Measurements from ENCODE around the gene HSPA2.
"Not testable (repeated sequence)": the region's sequence is repeated elsewhere in the genome, so short reads cannot be mapped to it uniquely, and the experiment has no call there.

The HSPA2 gene

DNA sequence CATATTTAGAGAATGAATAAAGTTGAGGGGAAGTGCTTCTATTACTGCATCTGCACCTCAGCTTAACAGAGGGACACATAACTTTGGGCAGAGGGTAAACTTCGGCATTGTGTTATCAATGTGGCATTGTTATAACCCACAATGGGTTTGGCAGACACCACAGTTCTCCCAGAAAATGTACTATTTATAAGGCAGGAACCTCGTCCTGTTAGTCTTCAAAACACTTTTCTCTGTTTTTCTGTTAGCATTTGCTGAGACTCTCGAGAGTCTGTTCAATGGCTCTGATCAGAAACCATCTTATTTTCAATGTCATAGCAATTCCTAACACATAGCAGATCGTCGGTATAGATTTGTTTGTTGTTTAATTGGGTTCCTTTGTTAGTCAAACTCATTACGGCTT, 23.2 kb downstream of the HSPA2 start:
- no peak for DNase-seq

GRCh38 chr14:64566651-64567122, 26.1 kb downstream of the HSPA2 start:
- no peak for DNase-seq

GRCh38 chr14:64569138-64569631, 28.6 kb downstream of the HSPA2 start:
- DNase-seq = no peak

DNA sequence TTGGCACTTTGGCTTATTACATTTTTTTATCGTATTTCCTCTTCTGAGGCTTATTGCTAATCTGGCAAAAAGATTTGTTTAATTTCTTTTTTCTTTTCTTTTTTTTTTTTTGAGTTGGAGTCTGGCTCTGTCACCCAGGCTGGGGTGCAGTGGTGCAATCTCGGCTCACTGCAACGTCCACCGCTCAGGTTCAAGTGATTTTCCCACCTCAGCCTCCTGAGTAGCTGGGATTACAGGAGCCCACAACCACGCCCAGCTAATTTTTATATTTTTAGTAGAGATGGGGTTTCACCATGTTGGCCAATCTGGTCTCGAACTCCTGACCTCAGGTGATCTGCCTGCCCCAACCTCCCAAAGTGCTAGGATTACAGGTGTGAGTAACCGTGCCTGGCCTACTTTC, 29.1 kb downstream of the HSPA2 start:
- DNase-seq = not testable (repeated sequence)

- DNase-seq = no peak
Measured at GRCh38 chr14:64572386-64573104, 32.0 kb downstream of the HSPA2 start.

DNA sequence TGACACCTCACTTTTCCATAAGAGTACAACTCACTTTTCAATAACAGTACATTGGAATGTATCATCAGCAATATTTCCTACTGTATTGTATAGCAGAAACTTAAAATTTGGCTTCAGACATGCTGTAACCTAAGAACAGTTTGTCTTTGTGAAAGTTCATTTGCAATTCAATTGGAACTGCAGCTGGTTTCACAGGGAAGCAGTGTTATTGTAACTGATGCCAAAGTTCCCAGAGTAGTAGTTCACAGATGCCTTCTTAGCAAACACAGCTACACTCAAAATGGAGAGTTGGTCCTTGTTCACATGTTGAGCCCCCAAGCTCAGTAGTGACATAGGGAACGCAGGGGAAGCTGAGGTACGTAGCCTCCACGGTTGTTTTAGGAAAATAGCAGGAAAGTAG, 32.6 kb downstream of the HSPA2 start:
- DNase-seq = no peak

DNA sequence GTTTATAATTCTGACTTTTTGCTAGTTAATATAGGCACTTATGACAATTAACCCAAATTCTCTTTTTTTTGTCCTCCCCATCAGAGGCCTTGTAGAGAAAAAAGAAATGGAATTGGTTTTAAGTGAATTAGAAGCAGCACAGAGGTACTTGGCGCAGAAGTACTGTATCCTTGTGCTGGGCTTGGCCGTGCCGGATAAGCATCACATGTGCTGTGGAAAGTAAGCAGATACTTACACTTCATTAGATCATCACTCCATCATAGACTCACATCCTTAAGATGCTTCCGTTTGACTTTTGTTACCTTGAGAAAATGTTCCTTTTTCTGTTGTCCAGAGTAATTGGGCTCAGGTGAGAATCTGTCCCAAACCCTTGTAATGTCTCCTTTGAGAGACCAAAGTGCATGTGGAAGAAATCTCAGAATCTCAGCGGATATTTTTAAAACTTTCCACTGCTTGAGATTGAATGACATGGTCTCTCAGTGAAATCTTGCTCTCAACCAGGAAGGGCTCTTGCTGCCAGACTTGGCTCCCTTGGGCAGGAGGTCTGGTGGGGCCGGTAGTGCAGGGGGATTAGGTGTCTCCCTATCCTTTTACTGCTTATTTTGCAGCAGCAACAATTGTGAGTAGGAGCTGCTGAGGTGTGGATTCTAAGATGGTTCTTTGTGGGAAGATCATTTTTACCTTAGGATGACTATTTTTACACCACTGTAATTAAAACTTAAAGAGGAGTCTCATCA, 34.0 kb downstream of the HSPA2 start:
- no peak for DNase-seq

GRCh38 chr14:64577211-64577610, 36.7 kb downstream of the HSPA2 start:
- DNase-seq = no peak

DNA sequence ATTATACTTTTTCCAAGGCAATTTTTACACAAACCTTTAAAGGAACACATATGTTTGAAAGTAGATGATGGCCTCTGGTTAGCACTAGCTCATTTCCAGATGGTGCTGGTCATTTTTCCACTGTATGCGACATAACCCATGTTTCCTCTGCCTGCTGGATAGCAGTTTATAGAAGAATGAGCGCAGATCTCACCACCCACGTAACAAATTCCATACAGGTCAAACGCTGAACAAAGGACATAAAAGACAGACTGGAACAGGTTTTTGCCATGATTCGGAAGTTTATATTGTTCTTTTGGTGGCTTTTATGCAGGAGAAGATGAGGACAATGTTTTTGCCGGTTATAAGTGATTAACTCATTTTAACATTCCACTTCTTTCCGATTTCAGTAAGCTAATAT, 39.9 kb downstream of the HSPA2 start:
- DNase-seq = no peak

GRCh38 chr14:64581363-64581762, 40.8 kb downstream of the HSPA2 start:
- no peak for DNase-seq

DNA sequence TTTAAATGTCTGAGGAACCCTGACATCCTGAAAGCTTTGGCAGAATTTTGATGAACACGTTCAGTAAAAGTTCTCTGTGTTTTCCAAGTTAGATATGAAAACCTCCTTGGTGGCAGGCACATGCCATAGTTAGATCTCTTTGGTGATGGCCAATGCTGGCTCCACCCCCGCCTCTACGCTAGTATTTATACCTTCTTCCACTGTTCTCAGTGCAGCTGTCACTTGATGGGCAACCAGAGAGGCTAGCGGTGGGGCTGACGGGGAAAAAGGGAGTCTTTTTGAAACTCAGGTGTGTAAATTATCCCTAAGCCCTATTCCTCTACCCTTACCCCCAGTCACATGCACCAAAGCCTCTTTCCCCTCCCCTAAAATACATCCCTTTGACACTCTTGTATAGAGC, 41.3 kb downstream of the HSPA2 start:
- DNase-seq = no peak

DNA sequence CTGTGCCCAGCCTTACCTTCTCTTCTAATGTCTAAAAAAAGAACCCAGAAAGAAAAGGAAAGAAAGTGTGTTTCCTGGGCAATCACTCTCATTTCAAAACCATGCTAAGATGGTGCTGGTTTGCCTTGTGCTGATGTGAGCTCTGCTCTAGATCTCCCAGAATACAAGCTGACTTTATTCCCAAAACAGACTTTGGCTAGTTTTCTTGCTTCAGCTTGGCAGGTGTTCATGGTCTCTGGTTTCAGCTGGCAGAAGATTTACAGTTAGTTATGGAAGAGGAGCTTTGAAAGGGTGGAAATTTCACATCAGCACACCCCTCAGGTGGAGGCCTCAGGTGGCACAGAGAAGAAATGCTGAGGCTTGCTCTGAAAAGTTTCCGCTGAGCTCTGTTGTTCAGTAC, 43.6 kb downstream of the HSPA2 start:
- DNase-seq = no peak

- no peak for DNase-seq
Measured at GRCh38 chr14:64591809-64592208, 51.3 kb downstream of the HSPA2 start.
